SK-N-SH (cell line): ENCODE data around the gene STON1.

ENCODE experiments used
- CHD2 ChIP-seq: fragments of 150-350 bp; IDR thresholded peaks from 2 replicates; pipeline ENCODE4 v1.6.1; 2018; ENCODE audit warnings: low read length; ENCODE audit not compliant: partially characterized antibody
- CTCF ChIP-seq: fragments of 200-600 bp; sonication (generic); IDR thresholded peaks from 2 replicates; pipeline ENCODE4 v1.6.1; 2017; ENCODE audit warnings: antibody characterized with exemption, mild to moderate bottlenecking, moderate library complexity
- ELF1 ChIP-seq: IDR thresholded peaks from 2 replicates; pipeline ENCODE4 v1.4.0; 2012
- EZH2phosphoT487 ChIP-seq: fragments of 200-600 bp; sonication (generic); IDR thresholded peaks from 2 replicates; pipeline ENCODE4 v1.6.1; 2017; ENCODE audit warnings: low read depth, mixed run types, mild to moderate bottlenecking, antibody characterized with exemption, moderate library complexity, borderline replicate concordance
- GATA2 ChIP-seq: sonication (generic); formaldehyde crosslinking; IDR thresholded peaks from 2 replicates; pipeline ENCODE4 v1.5.0; 2020; ENCODE audit warnings: mild to moderate bottlenecking, missing genetic modification reagents
- POLR2AphosphoS5 ChIP-seq: IDR thresholded peaks from 2 replicates; pipeline ENCODE4 v1.6.1; 2012; ENCODE audit warnings: low read depth, low read length
- RAD21 ChIP-seq: IDR thresholded peaks from 2 replicates; pipeline ENCODE4 v1.6.1; 2012; ENCODE audit warnings: mild to moderate bottlenecking, low read length
- RCOR1 ChIP-seq: fragments of 150-350 bp; IDR thresholded peaks from 2 replicates; pipeline ENCODE4 v1.6.1; 2017; ENCODE audit warnings: antibody characterized with exemption, low read length
- SMC3 ChIP-seq: IDR thresholded peaks from 2 replicates; pipeline ENCODE4 v1.6.1; 2012; ENCODE audit warnings: low read depth, low read length, improper control_type of control experiment
- USF2 ChIP-seq: fragments of 150-350 bp; IDR thresholded peaks from 2 replicates; pipeline ENCODE4 v1.6.1; 2017; ENCODE audit warnings: antibody characterized with exemption, low read length, low read depth, borderline replicate concordance
- YY1 ChIP-seq: IDR thresholded peaks from 2 replicates; pipeline ENCODE4 v1.4.0; 2012; ENCODE audit warnings: low read depth, mild to moderate bottlenecking

GRCh38 chr2:48512571-48512970 is 17.4 kb upstream of the STON1 start:
- no peak for TF ChIP-seq YY1
- TF ChIP-seq USF2 = no peak
- no peak for TF ChIP-seq CTCF
- TF ChIP-seq CHD2 = no peak
- no peak for TF ChIP-seq ELF1
- no peak for TF ChIP-seq SMC3
- TF ChIP-seq RAD21 = no peak
- no peak for TF ChIP-seq EZH2phosphoT487
- no peak for TF ChIP-seq GATA2
- TF ChIP-seq RCOR1 = no peak
- no peak for TF ChIP-seq POLR2AphosphoS5
